HUES6 (cell line): ENCODE measurements around the gene SLC30A3.
A peak's percentile ranks its signal among the peaks of the same experiment; 100 is the strongest.
"Not testable (repeated sequence)": the region's sequence is repeated elsewhere in the genome, so short reads cannot be mapped to it uniquely, and the experiment has no call there.

Source experiments
- H3K27ac ChIP-seq: 2 replicates; pipeline ENCODE4 v1.7.0; 2013; ENCODE audit warnings: low read depth, mild to moderate bottlenecking, low read length, inconsistent platforms
- H3K27me3 ChIP-seq: 2 replicates; pipeline ENCODE4 v1.6.1; 2013; ENCODE audit warnings: low read length; ENCODE audit not compliant: control insufficient read depth, insufficient read depth
- H3K36me3 ChIP-seq: 2 replicates; pipeline ENCODE4 v1.6.1; 2013; ENCODE audit warnings: low read length; ENCODE audit not compliant: control insufficient read depth, insufficient read depth
- H3K4me1 ChIP-seq: 2 replicates; pipeline ENCODE4 v1.6.1; 2013; ENCODE audit warnings: low read length; ENCODE audit not compliant: control insufficient read depth, insufficient read depth
- H3K4me3 ChIP-seq: 2 replicates; pipeline ENCODE4 v1.5.1; 2013; ENCODE audit warnings: low read depth, low read length
- H3K9ac ChIP-seq: one replicate; pipeline ENCODE4 v1.6.1; 2013; ENCODE audit warnings: mild to moderate bottlenecking, low read length
- H3K9me3 ChIP-seq: 2 replicates; pipeline ENCODE4 v1.6.1; 2013; ENCODE audit warnings: low read depth, low read length; ENCODE audit not compliant: control insufficient read depth, insufficient read depth

SLC30A3 gene

DNA sequence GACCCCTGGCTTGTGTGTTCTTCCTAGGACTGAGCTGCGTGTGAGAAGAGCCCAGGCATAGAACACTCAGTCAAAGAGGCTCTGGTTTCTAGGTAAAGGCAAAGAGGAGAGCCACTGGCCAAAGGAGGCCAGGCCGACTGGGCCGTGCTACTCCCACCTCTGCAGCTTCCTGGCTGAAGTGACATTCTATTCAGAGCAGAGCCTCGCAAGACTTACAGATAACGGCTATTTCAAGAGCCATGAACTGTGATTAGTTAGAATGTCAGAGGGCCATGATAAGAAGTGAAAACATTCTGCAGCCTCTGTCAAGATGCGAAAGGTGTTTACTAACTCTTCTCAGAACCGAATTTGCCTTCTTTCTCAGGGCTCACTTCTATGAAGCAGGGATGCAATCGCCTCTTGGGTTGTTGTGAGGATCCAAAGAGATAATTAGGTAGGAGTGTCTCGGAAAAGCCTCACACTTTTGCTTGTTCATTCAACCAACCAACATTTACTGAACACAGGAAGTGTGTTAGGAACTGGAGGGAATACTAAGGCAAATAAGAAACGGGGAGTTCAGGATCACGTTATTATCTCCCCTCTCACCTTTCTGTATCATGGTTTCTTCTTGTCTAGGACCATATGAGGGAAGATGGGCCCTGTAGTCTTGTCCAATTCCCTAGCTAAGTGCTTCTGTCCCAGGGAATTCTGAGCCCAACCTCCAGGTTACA, 8.9 kb upstream of the SLC30A3 start:
- peaks cover 6% of the 10 kb centered on the region for H3K27me3 ChIP-seq
- H3K36me3 ChIP-seq: no peaks in the 10 kb centered on the region
- H3K4me1 ChIP-seq: peaks cover 13% of the 10 kb centered on the region

DNA sequence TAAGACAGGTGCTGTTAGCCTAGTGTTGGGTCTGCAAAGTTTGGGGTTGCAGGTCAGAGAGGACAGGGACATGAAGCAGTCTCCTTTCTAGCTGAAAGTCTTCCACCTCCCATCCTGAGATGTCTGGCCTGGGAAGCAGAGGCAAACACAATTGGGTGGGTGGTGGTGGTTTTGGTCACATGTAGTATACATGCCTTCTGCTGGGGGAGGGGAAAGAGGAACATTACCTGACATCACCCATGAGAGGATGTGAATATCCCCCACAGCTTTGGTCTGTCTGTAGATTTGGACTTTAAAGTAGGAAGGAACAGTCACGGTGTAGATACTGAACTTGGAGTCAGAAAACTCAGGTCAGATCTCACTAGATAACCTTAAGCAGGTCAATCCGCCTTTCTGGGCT, 7.8 kb upstream of the SLC30A3 start:
- H3K4me3 ChIP-seq: no peak overlapping the region
- peaks cover 13% of the 10 kb centered on the region for H3K4me1 ChIP-seq
- H3K36me3 ChIP-seq: no peaks in the 10 kb centered on the region
- H3K27ac ChIP-seq: no peak overlapping the region
- no peak overlapping the region for H3K9ac ChIP-seq
- peaks cover 18% of the 10 kb centered on the region for H3K27me3 ChIP-seq
- H3K9me3 ChIP-seq: no peaks in the 10 kb centered on the region

More for the DNA sequence above, 8.9 kb upstream of the SLC30A3 start:
- H3K9ac ChIP-seq: no peak overlapping the region
- no peak overlapping the region for H3K27ac ChIP-seq
- H3K9me3 ChIP-seq: no peaks in the 10 kb centered on the region
- H3K4me3 ChIP-seq: no peak overlapping the region

DNA sequence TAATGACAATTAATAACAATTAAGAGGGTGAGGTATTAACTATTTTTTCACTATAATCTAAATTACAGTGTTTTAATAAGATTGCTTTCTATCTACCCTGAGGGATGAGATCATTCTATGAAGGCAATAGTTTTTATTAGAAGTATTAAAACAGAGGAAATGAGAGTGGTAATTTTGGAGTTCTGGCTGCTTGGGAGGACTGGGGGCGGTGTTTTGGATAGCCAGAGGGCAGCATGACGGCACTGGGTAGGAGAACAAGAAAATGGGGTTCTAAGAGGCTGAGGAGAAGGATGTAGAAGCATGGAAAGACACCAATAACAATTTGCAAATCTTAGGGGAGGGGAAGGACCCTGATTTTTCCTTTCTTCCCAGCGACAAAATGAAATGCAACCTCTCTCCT, 7.3 kb upstream of the SLC30A3 start:
- Histone ChIP-seq H3K27me3 (peaks cover 23% of the 10 kb centered on the region), H3K4me3 (no peak overlapping the region)

DNA sequence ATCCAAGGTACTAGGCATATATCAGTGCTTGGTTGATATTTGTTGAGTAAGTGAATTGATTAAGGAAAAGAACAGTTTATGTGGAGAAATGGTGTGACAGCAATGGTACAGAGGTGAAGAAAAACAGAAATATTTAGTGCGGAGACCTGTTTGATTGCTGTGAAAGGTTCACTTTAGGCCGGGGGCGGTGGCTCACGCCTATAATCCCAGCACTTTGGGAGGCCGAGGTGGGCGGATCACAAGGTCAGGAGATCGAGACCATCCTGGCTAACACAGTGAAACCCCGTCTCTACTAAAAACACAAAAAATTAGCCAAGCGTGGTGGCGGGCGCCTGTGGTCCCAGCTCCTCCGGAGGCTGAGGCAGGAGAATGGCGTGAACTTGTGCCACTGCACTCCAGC, 5.4 kb upstream of the SLC30A3 start:
- peaks cover 11% of the 10 kb centered on the region for H3K4me1 ChIP-seq
- not testable (repeated sequence) for H3K27ac ChIP-seq, H3K9me3 ChIP-seq, H3K4me3 ChIP-seq, H3K9ac ChIP-seq, H3K36me3 ChIP-seq
- peaks cover 41% of the 10 kb centered on the region for H3K27me3 ChIP-seq

More for the DNA sequence above, 7.3 kb upstream of the SLC30A3 start:
- Histone ChIP-seq H3K9me3 (no peaks in the 10 kb centered on the region), H3K4me1 (peaks cover 9% of the 10 kb centered on the region; the same call in 1 of the 2 replicates), H3K9ac (no peak overlapping the region), H3K36me3 (no peaks in the 10 kb centered on the region), H3K27ac (no peak overlapping the region)

DNA sequence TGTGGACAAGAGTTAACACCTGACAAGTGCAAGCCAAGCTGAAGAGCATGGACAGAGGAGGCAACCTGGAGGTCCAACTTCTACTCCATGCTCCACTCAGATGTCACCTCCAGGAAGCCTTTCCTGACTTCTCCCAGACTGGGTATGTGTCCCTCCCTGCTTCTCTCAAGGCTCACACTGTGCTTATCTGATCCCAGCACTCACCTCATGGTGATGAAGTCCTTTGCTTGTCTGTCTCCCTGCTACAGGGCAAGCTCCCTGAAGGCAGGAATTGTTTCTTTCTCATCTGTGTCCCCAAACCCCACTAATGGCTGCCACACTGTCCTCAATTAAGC, 2.7 kb upstream of the SLC30A3 start:
- Histone ChIP-seq H3K36me3 (no peaks in the 10 kb centered on the region), H3K9me3 (no peaks in the 10 kb centered on the region), H3K9ac (no peak overlapping the region), H3K27ac (no peak overlapping the region), H3K4me3 (no peak overlapping the region; the same call in 1 of the 2 replicates), H3K4me1 (peaks cover 15% of the 10 kb centered on the region), H3K27me3 (peaks cover 69% of the 10 kb centered on the region)

DNA sequence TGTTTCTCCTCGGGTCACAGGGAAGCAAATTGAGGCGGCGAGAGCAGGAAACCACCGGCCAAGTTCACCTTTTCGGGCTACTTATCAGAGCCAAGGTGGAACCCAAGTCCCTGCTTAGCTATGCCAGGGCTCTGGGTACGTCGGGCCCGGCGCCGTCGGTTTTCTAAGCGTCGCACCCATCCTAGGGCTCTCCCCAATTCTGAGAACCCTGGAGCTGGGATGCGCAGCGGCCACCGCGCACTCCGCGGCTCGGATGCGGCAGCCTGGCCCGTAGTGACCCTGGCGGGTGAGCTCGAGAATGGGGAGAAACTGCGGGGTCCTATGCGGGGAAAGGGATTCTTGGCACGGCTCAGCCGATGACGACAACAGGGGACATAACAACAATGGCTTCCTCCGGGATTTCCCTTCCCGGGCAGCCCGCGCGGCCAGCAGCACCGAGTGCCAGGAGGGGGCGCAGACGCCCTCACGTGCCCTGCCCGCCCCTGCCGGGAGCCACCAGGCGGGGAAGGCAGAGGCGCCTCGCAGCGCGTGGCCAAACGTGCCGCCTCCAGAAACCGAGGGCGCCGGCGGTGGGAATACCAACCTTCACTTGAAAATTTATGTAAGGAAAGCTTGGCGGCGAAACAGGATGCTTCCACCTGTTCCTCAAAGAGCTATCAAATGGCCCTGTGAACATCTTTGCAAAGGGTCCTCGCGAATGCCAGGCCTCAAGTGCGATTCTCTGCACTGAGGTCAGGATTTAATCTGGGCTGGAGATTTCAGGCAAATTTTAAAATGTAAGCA, 2.1 kb upstream of the SLC30A3 start:
- H3K9me3 ChIP-seq: no peaks in the 10 kb centered on the region
- peaks cover 75% of the 10 kb centered on the region for H3K27me3 ChIP-seq
- H3K9ac ChIP-seq: peak overlapping the region; percentile 25
- H3K4me3 ChIP-seq: peak overlapping the region; percentile 56
- peaks cover 15% of the 10 kb centered on the region for H3K4me1 ChIP-seq
- H3K36me3 ChIP-seq: no peaks in the 10 kb centered on the region
- no peak overlapping the region for H3K27ac ChIP-seq

DNA sequence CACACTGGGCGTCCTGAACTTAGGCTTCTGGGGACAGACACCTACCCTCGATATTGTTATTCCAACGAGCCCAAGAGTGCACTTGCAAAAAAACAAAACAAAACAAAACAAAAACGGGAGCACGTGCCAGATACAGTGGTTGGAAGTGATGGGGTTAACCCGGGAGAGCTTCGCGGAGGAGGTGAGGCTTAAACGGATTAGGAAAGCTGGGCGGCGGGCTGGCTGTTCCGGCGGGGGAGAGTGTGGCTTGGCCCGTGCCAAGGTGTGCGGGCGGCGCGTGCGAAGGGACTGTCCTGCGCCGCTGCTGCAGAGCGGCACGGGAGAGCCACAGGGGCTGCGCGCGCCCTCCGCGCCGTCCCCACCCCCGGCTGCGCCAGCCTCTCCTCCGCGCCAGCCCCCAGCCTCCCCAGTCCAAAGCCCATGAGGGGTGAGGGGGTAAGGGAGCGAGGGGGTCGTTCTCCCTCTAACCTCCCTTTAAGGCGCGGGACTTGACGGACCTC, 1.5 kb upstream of the SLC30A3 start:
- H3K27me3 ChIP-seq: peaks cover 81% of the 10 kb centered on the region
- peaks cover 15% of the 10 kb centered on the region for H3K4me1 ChIP-seq
- H3K9me3 ChIP-seq: no peaks in the 10 kb centered on the region
- peak overlapping the region; percentile 56 for H3K4me3 ChIP-seq
- H3K9ac ChIP-seq: peak overlapping the region; percentile 25
- no peaks in the 10 kb centered on the region for H3K36me3 ChIP-seq
- no peak overlapping the region for H3K27ac ChIP-seq

DNA sequence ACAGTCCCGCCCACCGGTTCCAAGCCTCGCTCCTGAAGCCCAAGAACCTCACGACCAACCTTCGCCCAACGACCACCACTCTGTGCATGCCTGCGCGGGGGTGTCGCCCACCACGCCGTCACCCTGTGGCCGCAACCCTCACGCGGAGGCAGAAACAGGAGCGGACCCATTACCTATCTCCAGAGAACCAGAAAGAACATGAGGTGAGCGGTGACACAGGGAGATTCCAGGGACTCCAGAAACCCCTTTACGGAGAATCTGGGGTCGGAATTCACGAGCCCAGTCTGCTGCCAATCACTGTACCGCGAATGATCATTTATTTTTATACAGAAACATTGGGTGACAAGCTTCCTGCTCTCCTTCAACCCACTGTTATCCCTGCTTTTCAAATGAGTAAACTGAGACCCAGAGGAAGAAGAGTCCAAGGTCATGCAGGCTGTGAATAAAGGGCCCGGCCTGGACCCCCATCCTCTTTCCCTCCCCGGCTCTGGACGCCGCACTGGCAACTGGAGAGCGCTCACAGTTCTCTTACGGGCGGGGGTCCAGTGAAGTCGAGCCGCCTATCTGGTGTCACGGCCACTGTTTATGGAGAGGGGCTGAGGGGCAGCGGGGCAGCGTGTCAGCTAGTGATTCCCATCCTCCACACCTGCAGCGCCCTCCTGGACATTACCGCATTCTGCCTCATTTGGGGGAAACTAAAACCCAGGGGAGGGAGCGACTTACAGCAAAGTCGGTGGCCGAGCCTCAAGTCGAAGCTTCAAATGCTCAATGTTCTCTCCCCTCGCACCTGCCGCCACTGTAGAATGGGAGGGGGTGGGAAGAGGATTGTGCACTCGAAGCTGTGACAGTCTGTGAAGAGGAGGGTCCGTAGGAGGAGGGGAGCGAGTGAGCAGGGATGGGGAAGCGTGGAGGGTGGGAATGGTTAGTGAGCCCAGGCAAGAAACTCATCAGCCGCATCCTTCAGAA, 723 bp upstream of the SLC30A3 start:
- Histone ChIP-seq H3K36me3 (no peaks in the 10 kb centered on the region), H3K9me3 (no peaks in the 10 kb centered on the region), H3K9ac (no peak overlapping the region), H3K27ac (no peak overlapping the region), H3K4me1 (peaks cover 15% of the 10 kb centered on the region), H3K4me3 (peak overlapping the region; percentile 56), H3K27me3 (peaks cover 87% of the 10 kb centered on the region)

DNA sequence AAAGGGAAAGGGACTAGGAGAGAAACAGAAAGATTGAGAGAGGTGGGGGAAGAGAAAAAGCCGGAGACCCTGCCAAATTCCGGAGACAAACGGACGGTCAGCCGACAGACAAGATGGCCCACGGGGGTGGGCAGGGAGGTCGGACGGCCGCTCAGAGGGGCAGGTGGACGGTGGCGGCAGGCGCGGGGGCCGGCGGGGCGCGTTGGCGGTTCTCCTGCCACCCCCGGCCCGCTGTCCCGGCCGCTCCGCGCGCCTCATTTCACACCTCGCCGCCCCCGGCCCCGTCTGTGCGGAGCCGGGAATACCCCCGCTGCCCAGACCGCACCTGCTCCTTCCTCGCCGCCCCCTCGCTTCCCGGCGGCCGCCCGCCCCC, 935 bp downstream of the SLC30A3 start:
- Histone ChIP-seq H3K4me3 (peak overlapping the region; percentile 56), H3K27me3 (peaks cover 92% of the 10 kb centered on the region)

DNA sequence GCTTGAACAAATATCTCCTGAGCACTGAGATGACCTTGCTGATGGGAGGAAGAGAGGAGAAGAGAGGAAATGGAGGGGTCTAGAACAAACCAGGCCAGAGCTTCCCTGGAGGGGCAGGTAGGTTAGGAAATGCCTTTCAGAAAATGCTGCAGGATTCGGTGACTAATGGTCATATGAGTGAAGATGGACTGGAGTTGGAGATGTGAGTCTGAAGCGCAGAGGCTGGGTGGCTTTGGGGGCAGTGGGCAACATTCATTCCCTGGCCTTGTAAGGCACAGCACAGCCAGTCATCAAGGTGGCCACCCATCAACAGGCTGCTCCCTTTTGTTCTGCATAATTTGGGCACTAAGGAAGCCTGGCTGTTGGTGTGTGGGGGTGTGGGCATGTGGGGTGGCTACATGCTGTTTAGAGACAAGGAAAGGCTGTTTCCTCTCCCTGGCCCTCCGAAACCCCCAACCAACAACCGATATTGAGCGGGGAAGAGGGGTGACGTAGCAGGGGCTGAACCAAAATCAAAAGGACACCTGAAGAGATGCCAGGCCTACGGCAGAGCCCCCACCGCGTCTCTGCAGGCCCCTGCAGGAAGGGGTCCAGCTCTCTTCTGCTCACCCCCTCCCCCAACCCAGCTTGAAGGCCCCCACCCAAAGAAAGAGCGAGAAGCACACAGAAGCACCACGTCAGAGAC, 1.5 kb downstream of the SLC30A3 start:
- no peaks in the 10 kb centered on the region for H3K36me3 ChIP-seq
- peak overlapping the region; percentile 56 for H3K4me3 ChIP-seq
- peaks cover 15% of the 10 kb centered on the region for H3K4me1 ChIP-seq
- no peak overlapping the region for H3K9ac ChIP-seq
- no peak overlapping the region for H3K27ac ChIP-seq
- H3K27me3 ChIP-seq: peaks cover 91% of the 10 kb centered on the region
- no peaks in the 10 kb centered on the region for H3K9me3 ChIP-seq

More for the DNA sequence above, 935 bp downstream of the SLC30A3 start:
- Histone ChIP-seq H3K4me1 (peaks cover 15% of the 10 kb centered on the region), H3K9ac (no peak overlapping the region), H3K27ac (no peak overlapping the region), H3K36me3 (no peaks in the 10 kb centered on the region), H3K9me3 (no peaks in the 10 kb centered on the region)
